Psoas muscle (tissue), 8 donors: ENCODE data around the gene UCKL1. TPM values are rescaled to one million over a fixed set of nuclear protein-coding genes. Genes with fewer than 3 reads are reported as not detected.

Experiments
- ATAC-seq, 4 donors: fragments of 200-7000 bp; cut with Tn5 transposase; one replicate each; pipeline ENCODE4 v1.9.1; 2020; ENCODE audit warnings: moderate library complexity in 3 of 4, mild to moderate bottlenecking in 2 of 4
- DNase-seq, 2 donors: peaks; one replicate each; pipeline ENCODE4 v3.0.0-alpha.2; 2020
- H3K27ac ChIP-seq: fragments of 200-600 bp; one replicate; pipeline ENCODE4 v1.8.0; 2022
- H3K27me3 ChIP-seq, 3 donors: fragments of 200-600 bp in 1 of 3; one replicate each; pipeline versions ENCODE4 v1.6.1 to v1.8.0; 2013 to 2022; ENCODE audit warnings: low read length in 2 of 3, mild to moderate bottlenecking in 2 of 3, moderate library complexity in 1 of 3; ENCODE audit not compliant: insufficient read depth in 3 of 3
- H3K36me3 ChIP-seq, 2 donors: fragments of 200-600 bp in 1 of 2; one replicate each; pipeline versions ENCODE4 v1.6.1 to v1.8.0; 2013 to 2022; ENCODE audit warnings: low read depth in 1 of 2, mild to moderate bottlenecking in 1 of 2, moderate library complexity in 1 of 2; ENCODE audit not compliant: insufficient read depth in 1 of 2
- H3K4me1 ChIP-seq: fragments of 200-600 bp; one replicate; pipeline ENCODE4 v1.8.0; 2022
- H3K4me3 ChIP-seq: fragments of 200-600 bp; one replicate; pipeline ENCODE4 v1.8.0; 2022; ENCODE audit warnings: mild to moderate bottlenecking
- H3K9me3 ChIP-seq: fragments of 200-600 bp; one replicate; pipeline ENCODE4 v1.8.0; 2022
- WGBS, 3 donors: extraction: QIAGEN DNeasy Blood & Tissue Kit; methylation state at CpG; one replicate each; pipeline versions ENCODE4 v1.1.6 to v1.1.7; 2013; 5-methylcytosine and 5-hydroxymethylcytosine counted together
- intact Hi-C, 2 donors: fragments of 100-400 bp; cut with DNase I; formaldehyde crosslinking; loops; one replicate each; pipeline versions ENCODE4 v1.11.0 to v1.14.2; 2022
- polyA plus RNA-seq, 3 donors: library from polyadenylated mRNA; stranded (reverse); fragments of 200-250 nt; gene quantifications; one replicate each; pipeline ENCODE4 v1.2.3, GENCODE V29; 2013
- total RNA-seq, 4 donors: library from RNA; stranded (reverse); fragmentation: NEBNext Ultra II Directional in 2 of 4; extraction: Animal tissue kit (Norgen Biotek cat#: 25700) in 2 of 4; gene quantifications; one replicate each; pipeline versions ENCODE4 v1.2.1 to v1.2.4, GENCODE V29; 2021 to 2023
- TF ChIP-seq, protein P1 (sequence below): fragments of 200-600 bp; IDR thresholded peaks from one replicate; pipeline ENCODE4 v1.8.0; 2022; ENCODE audit warnings: antibody characterized with exemption
- donor health status: healthy with polysubstance abuse.
- donor health status: DM: no; HTN: no; CAD: no; lungs with moderate emphysema.
- donor health status: Bipolar disorder and iron deficiency.
- donor health status: healthy.
- donor health status: DM: yes; HTN: yes; CAD: no.
- donor health status: DM: no; HTN: no; CAD: no.
- donor health status: DM: no; HTN: no; CAD: no.
- donor health status: DM: yes; HTN: yes; CAD: no.

The UCKL1 gene
- total and polyA plus RNA-seq, 7 donors: 22.9 to 42.4 (median 36.9) TPM

DNA sequence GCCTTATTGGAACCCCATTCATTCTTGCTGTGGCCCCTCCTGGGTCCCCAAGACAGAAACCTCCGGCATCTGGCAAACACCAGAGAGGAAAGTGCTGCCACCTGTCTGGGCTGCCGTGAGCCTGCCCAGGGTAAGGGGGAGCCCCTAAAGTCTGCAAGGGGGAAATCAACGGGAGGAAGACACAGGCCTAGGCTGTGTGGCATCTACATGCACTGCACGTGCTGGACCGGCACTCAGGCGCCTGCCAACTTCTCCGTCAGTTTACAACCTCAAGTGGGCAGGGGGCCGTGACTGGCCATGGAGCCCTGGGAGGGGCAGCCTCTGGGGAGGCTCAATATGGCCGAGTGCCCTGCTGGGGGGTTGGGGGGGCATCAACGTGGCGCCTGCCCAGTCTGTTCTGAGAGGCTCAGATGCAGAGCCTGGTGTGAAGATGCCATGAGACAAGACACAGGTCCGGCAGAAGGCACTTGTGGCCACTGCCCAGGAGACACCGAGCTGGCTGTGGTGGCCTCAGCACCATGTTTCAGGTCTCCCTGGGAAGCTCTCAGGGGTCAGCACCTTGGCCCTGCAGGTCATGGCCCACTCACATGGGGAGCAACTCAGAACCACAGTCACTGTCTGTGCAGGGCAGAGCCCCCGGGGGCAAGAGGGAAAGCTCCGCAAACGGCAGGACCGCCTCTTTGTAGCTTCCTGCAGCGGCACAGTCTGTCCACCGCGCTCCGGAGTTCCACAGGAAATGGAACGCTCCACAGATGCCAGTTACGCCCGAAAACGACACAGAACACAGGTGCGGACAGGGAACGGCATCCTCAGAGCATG, 8.4 kb downstream of the UCKL1 start:
- peak overlapping the region; percentile 96 for H3K27ac ChIP-seq
- ATAC-seq: no peak
- no peaks in the 10 kb centered on the region for H3K27me3 ChIP-seq
- H3K9me3 ChIP-seq: no peaks in the 10 kb centered on the region
- peaks cover 81% of the 10 kb centered on the region for H3K4me1 ChIP-seq
- TF ChIP-seq, protein P1, sequence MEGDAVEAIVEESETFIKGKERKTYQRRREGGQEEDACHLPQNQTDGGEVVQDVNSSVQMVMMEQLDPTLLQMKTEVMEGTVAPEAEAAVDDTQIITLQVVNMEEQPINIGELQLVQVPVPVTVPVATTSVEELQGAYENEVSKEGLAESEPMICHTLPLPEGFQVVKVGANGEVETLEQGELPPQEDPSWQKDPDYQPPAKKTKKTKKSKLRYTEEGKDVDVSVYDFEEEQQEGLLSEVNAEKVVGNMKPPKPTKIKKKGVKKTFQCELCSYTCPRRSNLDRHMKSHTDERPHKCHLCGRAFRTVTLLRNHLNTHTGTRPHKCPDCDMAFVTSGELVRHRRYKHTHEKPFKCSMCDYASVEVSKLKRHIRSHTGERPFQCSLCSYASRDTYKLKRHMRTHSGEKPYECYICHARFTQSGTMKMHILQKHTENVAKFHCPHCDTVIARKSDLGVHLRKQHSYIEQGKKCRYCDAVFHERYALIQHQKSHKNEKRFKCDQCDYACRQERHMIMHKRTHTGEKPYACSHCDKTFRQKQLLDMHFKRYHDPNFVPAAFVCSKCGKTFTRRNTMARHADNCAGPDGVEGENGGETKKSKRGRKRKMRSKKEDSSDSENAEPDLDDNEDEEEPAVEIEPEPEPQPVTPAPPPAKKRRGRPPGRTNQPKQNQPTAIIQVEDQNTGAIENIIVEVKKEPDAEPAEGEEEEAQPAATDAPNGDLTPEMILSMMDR: no peak
- peak in 1 of 2 donors; percentile 17 for DNase-seq
- intact Hi-C loops: no loop called here
- WGBS, 3 donors: 19 to 52% (median 26%) methylated on average over 27 of the region's 27 CpGs
- H3K4me3 ChIP-seq: no peak overlapping the region
- H3K36me3 ChIP-seq: peaks cover 3 to 35% of the 10 kb centered on the region in 2 donors

DNA sequence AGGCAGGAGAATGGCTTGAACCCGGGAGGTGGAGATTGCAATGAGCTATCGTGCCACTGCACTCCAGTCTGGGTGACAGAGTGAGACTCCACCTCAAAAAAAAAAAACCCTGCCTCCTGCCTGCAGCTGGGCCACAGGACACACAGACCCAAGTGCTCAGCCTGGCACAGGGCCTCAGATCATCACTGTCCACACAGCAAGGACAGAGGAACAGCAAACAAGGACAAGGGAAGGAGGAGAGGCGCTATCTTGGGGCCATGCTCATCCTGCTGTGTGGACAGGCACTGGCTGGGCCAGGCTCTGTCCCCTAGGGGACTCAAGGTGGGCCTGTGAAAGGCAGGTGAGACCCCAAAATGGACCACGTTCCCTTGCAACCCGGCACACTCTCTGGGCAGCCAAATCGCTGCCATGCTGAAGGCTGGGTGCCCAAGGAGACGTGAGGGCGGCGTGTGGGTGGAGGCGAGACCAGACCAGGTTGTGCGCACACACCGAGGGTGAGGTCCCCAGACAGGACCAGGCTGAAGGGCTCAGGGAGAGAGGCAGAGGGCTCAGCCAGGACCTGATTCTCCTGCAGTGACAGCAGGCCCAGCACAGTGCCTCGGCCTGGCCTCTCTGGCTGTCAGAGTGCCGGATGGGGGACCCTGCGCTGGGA, 9.1 kb downstream of the UCKL1 start:
- WGBS, 3 donors: 50 to 63% (median 53%) methylated on average over 12 to 15 of the region's 15 CpGs
- intact Hi-C loops: no loop called here
- Histone ChIP-seq H3K4me1 (peaks cover 74% of the 10 kb centered on the region), H3K4me3 (no peak overlapping the region), H3K27ac (peak overlapping the region; percentile 96), H3K27me3 (no peaks in the 10 kb centered on the region), H3K36me3 (peaks cover 3 to 40% of the 10 kb centered on the region in 2 donors), H3K9me3 (no peaks in the 10 kb centered on the region)
- no peak for ATAC-seq
- peak; percentile 39 to 59 for DNase-seq
- TF ChIP-seq, protein P1: peak; percentile 5

DNA sequence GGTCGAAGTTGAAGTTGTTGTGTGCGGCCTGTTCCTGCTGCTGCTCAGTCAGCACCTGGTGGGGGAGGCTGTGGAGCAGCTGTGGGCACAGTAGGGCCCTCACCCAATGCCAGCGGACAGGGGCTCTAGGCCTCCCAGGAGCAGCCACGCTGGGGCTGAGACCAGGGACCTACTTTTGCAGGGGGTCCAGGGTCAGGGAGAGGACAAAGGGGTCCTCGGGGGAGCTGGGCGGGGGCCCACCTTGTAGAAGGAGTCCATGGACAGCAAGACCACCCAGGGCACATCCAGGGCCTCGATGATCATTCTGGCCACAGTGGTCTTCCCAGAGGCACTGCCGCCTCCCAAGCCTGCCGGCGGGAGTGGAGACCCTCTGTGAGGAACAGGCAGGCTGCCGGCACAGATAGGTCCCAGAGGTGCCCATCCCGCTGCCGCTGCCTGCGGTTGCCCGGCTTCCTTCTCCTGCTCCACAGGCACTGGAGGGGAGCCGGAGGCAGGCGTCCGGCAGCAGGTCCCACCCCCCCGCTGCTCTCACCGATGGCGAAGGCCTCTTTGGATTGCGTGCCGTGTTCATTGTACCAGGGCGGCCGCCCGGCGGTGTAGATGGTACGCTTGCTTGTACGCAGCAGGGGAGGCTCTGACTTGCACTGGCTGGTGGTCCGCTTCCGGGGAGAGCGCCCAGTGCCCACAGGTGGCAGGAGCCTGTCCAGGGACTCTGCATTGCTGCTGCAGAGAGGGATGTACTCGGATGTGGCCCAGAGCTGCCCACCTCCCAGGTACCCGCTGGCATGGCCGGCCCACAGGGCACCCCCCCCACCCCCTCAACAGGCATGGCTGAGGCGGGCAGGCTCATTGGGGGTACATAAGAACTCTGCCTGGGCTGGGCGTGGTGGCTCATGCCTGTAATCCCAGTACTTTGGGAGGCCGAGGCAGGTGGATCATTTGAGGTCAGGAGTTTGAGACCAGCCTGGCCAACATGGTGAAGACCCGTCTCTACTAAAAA, 10.0 kb downstream of the UCKL1 start:
- H3K9me3 ChIP-seq: no peaks in the 10 kb centered on the region
- H3K27me3 ChIP-seq: no peaks in the 10 kb centered on the region
- intact Hi-C loops: no loop called here
- peaks cover 65% of the 10 kb centered on the region for H3K4me1 ChIP-seq
- H3K36me3 ChIP-seq: peaks cover 3 to 41% of the 10 kb centered on the region in 2 donors
- no peak overlapping the region for H3K4me3 ChIP-seq
- 82 to 84% (median 83%) methylated on average over 38 to 39 of the region's 39 CpGs for WGBS, 3 donors
- TF ChIP-seq, protein P1: no peak
- no peak for ATAC-seq
- peak overlapping the region; percentile 96 for H3K27ac ChIP-seq
- DNase-seq: peak; percentile 20 to 54

DNA sequence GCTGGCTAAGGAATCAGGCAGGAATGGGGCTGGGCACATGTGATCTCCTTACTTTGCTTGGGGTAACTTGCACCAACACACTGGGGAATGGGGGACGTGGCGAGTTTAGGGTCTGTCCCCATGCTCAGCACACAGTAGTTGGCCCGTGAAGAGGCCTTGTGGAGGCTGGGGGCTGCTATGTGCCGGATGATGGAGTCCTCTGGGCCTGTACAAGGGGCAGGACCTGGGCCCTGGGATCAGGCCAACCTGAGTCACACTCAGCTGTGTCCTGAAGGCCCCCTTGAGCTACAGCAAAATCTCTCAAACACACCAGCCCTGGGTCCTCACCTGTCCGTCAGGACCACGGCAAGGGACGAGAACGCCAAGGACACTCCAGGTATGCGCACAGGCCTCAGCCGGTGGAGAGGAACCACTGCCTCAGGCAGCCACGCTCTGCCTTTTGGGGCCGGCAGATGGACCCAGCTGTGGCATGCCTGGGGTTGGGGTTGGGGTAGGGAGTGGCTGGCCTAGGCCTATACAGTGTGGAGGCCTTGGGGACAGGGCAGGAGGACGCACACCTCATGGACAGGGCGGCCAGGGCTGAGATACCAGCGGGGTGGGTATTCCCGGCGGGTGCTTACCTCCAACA, 11.1 kb downstream of the UCKL1 start:
- Histone ChIP-seq H3K27ac (peak overlapping the region; percentile 36), H3K36me3 (peaks cover 5 to 52% of the 10 kb centered on the region in 2 donors)
- ATAC-seq: no peak

More for the DNA sequence above, 11.1 kb downstream of the UCKL1 start:
- DNase-seq: no peak
- intact Hi-C loops: no loop called here
- Histone ChIP-seq H3K4me3 (no peak overlapping the region), H3K27me3 (no peaks in the 10 kb centered on the region), H3K4me1 (peaks cover 54% of the 10 kb centered on the region), H3K9me3 (no peaks in the 10 kb centered on the region)
- WGBS, 3 donors: 75 to 84% (median 81%) methylated on average over 17 of the region's 17 CpGs
- TF ChIP-seq, protein P1: no peak
